ENCODE results near the gene GGTLC3.
"Not testable (repeated sequence)": the region's sequence is repeated elsewhere in the genome, so short reads cannot be mapped to it uniquely, and the experiment has no call there.

GGTLC3 gene
- total RNA-seq, result 0 reads per million in 4 donors

DNA sequence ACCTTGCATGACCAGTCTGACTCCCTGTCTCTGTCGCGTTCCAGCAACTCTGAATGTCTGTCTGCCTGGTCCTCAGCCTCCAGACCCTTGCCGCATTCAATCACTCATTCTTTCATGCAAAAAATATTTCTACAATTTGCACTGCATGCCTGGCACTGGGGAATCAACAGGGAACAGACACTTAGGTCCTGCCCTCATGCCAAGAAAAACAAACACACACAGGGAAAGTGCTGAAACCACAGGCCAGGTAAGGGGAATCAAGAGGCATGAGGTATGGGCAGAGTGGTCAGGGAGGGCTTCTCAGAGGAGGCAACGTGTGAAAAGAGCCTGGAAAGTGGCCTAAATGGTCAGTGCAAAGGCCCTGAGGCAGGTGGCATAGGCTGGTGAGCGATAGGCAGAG is at the start of gene GGTLC3:
Gene GGTLC3 (minus strand): TSS at position 101 of the 400 bp plus-strand sequence. CDS start 264 bp downstream, outside the sequence.
- not testable (repeated sequence) for DNase-seq

DNA sequence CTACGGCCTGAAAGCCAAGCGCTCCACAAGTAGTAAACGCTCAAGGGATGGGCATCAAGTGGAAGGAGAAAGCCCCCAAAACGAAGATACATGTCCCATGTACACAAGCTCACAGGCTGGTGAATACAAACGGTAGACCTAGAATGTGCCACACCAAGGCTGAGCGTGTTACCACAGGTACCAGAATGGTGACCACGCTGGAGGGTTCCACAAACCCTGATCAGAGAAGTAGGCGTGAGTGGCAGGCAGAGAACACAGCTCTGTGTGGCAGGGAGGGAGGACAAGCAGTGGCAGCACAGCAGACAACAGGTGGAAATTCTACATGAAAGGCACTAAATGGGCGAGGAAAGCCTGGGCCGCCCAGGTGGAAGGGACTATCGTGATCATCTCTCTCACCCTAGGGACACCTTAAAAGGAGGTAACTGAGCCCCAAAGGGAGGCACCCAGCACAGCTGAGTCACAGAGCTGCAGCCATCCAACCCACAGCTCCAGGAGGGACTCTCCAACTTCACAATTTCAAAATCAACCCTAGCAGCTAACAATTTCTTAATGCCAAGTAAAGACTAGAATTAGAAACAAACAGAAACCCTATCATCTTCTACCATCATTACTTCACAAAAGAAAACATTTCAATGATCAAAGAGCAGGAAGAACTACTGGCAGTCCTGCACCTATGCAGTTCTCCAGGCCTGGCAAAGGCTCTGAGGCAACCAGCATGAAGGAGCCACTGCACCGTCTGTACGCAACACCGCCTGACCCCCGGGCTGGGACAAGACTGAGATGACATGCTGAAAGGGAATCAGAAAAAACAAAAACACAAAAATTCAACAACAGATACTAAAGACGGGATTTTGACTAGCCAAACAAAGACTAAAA is 42.4 kb upstream of the GGTLC3 start:
- DNase-seq, result not testable (repeated sequence)

GRCh38 chr22:18558939-18559338 is 41.0 kb upstream of the GGTLC3 start:
- not testable (repeated sequence) for DNase-seq

GRCh38 chr22:18558516-18558915 is 40.6 kb upstream of the GGTLC3 start:
- not testable (repeated sequence) for DNase-seq

DNA sequence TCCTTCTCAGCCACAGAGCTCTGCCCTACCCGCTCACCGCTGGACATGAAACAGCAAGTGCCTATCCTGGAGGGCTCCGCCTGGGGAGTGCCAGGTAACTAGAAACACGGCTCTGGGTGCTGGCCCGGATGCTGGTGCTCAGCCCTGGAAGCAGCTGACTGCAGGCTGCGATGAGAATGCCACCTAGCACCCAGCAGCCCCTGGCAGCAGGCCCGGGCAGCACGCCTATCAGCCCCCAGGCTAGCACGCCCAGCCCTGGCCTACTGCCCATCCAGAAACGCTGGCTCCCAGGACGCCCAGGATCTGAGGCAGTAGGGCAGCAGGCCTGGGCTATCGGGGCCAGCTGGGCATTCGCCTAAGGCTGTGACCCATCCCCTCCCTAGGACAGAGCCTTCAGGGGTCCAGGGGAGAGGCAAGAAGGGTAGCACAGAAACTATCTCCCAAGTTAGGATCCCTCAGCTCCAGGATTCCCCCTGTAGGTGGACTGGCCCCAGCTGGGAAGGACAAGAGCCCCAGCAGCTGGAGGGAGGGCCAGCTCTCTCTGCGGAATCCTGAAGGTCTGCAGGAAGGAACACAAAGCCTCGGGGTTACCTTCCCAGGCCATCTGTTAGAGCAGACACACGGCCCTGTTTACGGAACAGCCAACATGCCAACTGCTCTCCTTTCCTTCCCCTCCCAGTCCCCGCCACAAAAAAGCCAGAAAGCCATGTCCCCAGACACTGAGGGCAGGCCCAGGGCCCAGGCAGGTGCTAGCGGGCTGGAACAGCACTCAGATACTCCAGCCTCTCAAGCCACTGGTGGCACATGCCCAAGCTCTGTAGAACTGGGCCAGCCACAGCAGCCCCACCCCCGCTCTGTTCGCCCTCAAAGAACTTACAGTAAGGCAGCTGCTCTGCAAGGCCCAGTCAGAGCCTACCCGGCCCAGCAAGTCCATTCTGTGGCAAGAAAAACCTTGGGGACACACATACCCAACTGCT is 36.6 kb upstream of the GGTLC3 start:
- DNase-seq, result not testable (repeated sequence)

- not testable (repeated sequence) for DNase-seq
These were observed 35.1 kb upstream of the GGTLC3 start for GRCh38 chr22:18552839-18553597.

- not testable (repeated sequence) for DNase-seq
These were observed 33.1 kb upstream of the GGTLC3 start for GRCh38 chr22:18551046-18551445.

- not testable (repeated sequence) for DNase-seq
These were observed 31.7 kb upstream of the GGTLC3 start for GRCh38 chr22:18549458-18550179.

DNA sequence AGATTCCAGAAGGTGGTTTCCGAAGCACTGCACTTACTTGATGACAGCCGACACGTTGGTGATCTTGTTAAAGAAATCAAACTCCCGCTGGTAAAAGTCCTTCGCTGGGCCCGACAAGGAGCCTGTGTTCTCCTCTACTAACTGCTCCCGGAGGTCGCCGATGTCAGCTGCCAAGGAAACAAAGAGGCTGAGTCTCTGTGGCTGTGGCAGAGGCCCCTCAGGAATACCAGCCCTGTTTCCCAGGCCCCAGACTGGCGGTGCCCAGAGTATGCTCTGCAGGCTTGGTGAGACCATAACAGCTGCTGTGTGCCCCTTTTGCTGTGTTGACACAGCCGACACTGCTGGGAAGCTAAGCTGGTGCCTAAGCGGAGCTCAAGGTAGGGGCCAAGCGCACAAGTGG is 26.7 kb upstream of the GGTLC3 start:
- DNase-seq, result not testable (repeated sequence)

GRCh38 chr22:18543400-18543799 is 25.4 kb upstream of the GGTLC3 start:
- DNase-seq, result not testable (repeated sequence)

GRCh38 chr22:18539994-18540393 is 22.0 kb upstream of the GGTLC3 start:
- DNase-seq, result not testable (repeated sequence)

DNA sequence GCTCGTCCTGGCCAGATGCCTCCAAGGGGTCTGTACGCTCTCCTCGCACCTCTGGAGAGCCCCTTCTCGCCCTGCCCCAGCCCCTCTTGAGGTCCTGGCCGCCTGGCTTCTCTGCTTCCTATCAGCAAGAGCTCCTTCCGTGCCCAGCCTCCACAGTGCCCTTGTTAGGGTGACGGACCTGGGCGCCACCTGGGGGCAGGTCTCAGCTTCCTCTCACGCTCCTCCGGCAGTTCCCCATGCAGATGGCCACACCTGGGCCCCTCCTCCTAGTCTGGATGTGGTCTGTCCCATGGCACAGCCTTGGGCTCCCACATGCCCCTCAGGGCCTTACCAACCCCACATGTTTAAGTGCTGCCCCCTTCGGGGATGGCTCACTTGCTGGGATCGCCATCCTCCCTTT is 16.4 kb upstream of the GGTLC3 start:
- not testable (repeated sequence) for DNase-seq

- not testable (repeated sequence) for DNase-seq
These were observed 15.7 kb upstream of the GGTLC3 start for GRCh38 chr22:18533633-18534032.

- DNase-seq, result not testable (repeated sequence)
These were observed 11.6 kb upstream of the GGTLC3 start for GRCh38 chr22:18529416-18530145.

DNA sequence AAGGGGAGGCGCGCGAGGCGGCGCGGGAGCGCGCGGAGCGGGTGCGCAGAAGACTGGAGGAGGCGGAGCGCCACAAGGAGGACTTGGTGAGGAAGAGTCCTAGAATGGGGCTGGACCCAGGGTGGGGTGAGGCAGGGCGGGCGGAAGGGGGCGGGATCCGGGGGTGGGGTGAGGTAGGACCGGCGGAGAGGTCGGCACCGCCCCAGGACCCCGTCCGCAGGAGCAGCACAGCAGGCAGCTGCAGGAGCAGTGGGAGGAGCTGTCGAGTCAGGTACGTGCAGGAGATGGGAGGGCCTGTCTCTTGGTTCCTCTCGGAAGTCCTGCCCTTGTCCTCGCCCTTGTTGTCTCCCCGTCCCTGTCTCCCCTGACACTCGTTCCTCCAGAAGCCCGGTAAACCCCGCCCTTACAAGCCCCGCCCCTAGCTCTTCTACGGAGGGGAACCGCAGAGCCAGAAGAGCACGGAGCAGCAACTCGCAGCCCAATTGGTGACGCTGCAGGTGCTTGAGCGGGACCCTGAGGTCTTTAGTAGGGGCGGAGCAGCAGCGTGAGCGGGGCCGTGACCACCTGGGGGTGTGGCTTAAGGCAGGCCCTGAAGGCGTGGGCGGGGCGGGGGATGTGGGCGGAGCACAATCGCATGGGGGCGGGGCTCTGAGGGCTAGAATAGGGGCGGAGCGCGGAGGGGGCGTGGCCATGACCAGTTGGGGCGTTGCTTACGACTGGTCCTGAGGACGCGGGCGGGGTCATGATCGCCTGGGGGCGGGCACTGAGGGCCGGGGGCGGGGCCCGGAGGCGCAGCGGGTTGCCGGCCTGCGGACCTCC is 10.8 kb upstream of the GGTLC3 start:
- peak; percentile 51 to 94 (median 69) for DNase-seq

GRCh38 chr22:18527752-18528596 is 10.0 kb upstream of the GGTLC3 start, which contains the start of gene TMEM191B:
Gene TMEM191B, plus strand, starts transcription at chr22:18527802. Its CDS starts 179 bp downstream, at chr22:18527981.
- DNase-seq, result not testable (repeated sequence)

- DNase-seq, result not testable (repeated sequence)
These were observed 5.4 kb upstream of the GGTLC3 start for GRCh38 chr22:18523328-18523727.

DNA sequence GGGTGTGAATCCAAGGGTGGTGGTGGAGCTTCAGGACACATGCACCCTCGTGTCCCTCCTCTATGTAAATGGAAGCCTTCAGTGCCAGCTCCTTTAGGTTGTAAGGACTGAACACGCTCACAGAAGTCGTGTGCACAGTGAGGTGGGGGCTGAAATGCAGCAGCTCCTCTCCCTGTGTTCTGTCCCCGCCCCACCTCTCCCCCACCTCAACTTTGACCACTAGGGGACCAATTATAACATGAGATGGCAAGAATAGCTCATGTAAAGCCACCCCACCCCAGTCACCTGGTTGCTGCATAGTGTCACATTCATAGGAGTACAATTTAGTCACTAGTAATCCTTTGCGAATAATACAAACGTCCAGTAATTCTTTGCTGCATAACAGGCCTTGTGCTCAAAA is 4.8 kb upstream of the GGTLC3 start:
- DNase-seq, result not testable (repeated sequence)

DNA sequence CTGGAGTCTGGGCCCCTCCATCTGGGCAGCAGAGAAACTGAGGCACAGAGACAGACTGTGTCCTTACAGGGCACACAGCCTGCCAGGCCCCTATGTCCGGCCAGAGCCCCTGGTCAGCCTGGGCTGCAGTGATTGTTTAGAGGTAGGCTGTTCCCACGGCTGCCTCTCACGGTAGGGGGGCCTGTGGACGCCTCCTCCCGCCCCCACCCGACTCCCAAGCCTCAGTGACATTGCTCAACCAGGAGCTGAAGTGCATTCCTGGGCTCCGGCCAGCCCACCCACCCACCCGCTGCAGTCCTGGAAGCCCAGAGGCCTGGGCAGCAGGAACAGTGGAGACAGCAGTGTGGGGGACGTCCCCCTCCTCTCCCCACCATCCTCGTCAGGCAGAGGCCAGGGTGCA is 4.5 kb downstream of the GGTLC3 start:
- not testable (repeated sequence) for DNase-seq
